HepG2 (cell line): Measurements from ENCODE around the gene SLC27A1. TPM values are rescaled to one million over a fixed set of nuclear protein-coding genes. Genes with fewer than 3 reads are reported as not detected.

Source experiments
- ATM ChIP-seq: fragments of 450-650 bp; IDR thresholded peaks from 2 replicates; pipeline ENCODE4 v1.7.1; 2017; ENCODE audit warnings: mild to moderate bottlenecking, borderline replicate concordance
- CENPBD1 ChIP-seq: sonication (generic); formaldehyde crosslinking; IDR thresholded peaks from 2 replicates; pipeline ENCODE4 v1.8.0; 2022; ENCODE audit warnings: missing genetic modification reagents, low read depth, mild to moderate bottlenecking, borderline replicate concordance
- GATAD2A ChIP-seq: IDR thresholded peaks from 2 replicates; pipeline ENCODE4 v1.6.1; 2016
- MEIS1 ChIP-seq: sonication (generic); formaldehyde crosslinking; IDR thresholded peaks from 2 replicates; pipeline ENCODE4 v1.9.0; 2021; ENCODE audit warnings: mild to moderate bottlenecking, missing genetic modification reagents, moderate library complexity, borderline replicate concordance
- NRL ChIP-seq: sonication (generic); formaldehyde crosslinking; IDR thresholded peaks from 2 replicates; pipeline ENCODE4 v1.5.0; 2020; ENCODE audit warnings: missing genetic modification reagents, mild to moderate bottlenecking, moderate library complexity, borderline replicate concordance
- PAX8 ChIP-seq: sonication (generic); formaldehyde crosslinking; IDR thresholded peaks from 2 replicates; pipeline ENCODE4 v1.8.0; 2022; ENCODE audit warnings: mild to moderate bottlenecking, missing genetic modification reagents, borderline replicate concordance
- POLR2AphosphoS2 ChIP-seq: IDR thresholded peaks from 2 replicates; pipeline ENCODE4 v1.6.1; 2011; ENCODE audit warnings: low read depth, low read length, improper control_type of control experiment
- RCOR2 ChIP-seq: IDR thresholded peaks from 2 replicates; pipeline ENCODE4 v1.6.1; 2016; ENCODE audit warnings: missing biosample characterization, missing genetic modification reagents
- SALL2 ChIP-seq: sonication (generic); formaldehyde crosslinking; IDR thresholded peaks from 2 replicates; pipeline ENCODE4 v1.8.1; 2023; ENCODE audit warnings: mild to moderate bottlenecking, missing genetic modification reagents, inconsistent platforms
- SOX13 ChIP-seq, 3 experiments: fragments of 450-650 bp in 1 of 3; sonication (generic) in 1 of 3; formaldehyde crosslinking in 1 of 3; IDR thresholded peaks in 2 of 3; conservative IDR thresholded peaks in 1 of 3; 2 replicates each; pipeline versions ENCODE4 v1.5.0 to v1.6.1; 2016 to 2020; ENCODE audit warnings: antibody characterized with exemption in 1 of 3, mild to moderate bottlenecking in 1 of 3, missing compliant biosample characterization in 1 of 3, missing genetic modification reagents in 1 of 3, moderate library complexity in 1 of 3
- SRY ChIP-seq: sonication (generic); formaldehyde crosslinking; IDR thresholded peaks from 2 replicates; pipeline ENCODE4 v1.8.0; 2022; ENCODE audit warnings: mild to moderate bottlenecking, missing genetic modification reagents
- TEAD3 ChIP-seq: optimal IDR thresholded peaks from 2 replicates; pipeline ENCODE3; 2016; ENCODE audit warnings: borderline replicate concordance
- ZBTB20 ChIP-seq: sonication (generic); formaldehyde crosslinking; IDR thresholded peaks from 2 replicates; pipeline ENCODE4 v1.8.1; 2023; ENCODE audit warnings: missing genetic modification reagents, low read depth, mild to moderate bottlenecking, borderline replicate concordance
- ZFP36L1 ChIP-seq: sonication (generic); formaldehyde crosslinking; IDR thresholded peaks from 2 replicates; pipeline ENCODE4 v1.8.0; 2022; ENCODE audit warnings: mild to moderate bottlenecking, missing genetic modification reagents, moderate library complexity
- ZGPAT ChIP-seq: IDR thresholded peaks from 2 replicates; pipeline ENCODE4 v1.6.1; 2016; ENCODE audit warnings: mild to moderate bottlenecking
- ZMYM3 ChIP-seq: sonication (generic); formaldehyde crosslinking; IDR thresholded peaks from 2 replicates; pipeline ENCODE4 v1.5.1; 2020; ENCODE audit warnings: mild to moderate bottlenecking, missing genetic modification reagents
- ZNF136 ChIP-seq: sonication (generic); formaldehyde crosslinking; IDR thresholded peaks from 2 replicates; pipeline ENCODE4 v1.8.1; 2022; ENCODE audit warnings: low read depth, mild to moderate bottlenecking, moderate library complexity, missing genetic modification reagents
- ZNF460 ChIP-seq: sonication (generic); formaldehyde crosslinking; IDR thresholded peaks from 2 replicates; pipeline ENCODE4 v1.5.1; 2020; ENCODE audit warnings: missing genetic modification reagents, mild to moderate bottlenecking, borderline replicate concordance
- ZNF619 ChIP-seq: sonication (generic); formaldehyde crosslinking; IDR thresholded peaks from 2 replicates; pipeline ENCODE4 v1.4.0; 2020; ENCODE audit warnings: mild to moderate bottlenecking, missing genetic modification reagents
- ZNF629 ChIP-seq: sonication (generic); formaldehyde crosslinking; conservative IDR thresholded peaks from 2 replicates; pipeline ENCODE4 v1.5.0; 2020; ENCODE audit warnings: missing genetic modification reagents
- ZNF709 ChIP-seq: sonication (generic); formaldehyde crosslinking; IDR thresholded peaks from 2 replicates; pipeline ENCODE4 v1.5.0; 2020; ENCODE audit warnings: mild to moderate bottlenecking, missing genetic modification reagents
- ZNF75D ChIP-seq: sonication (generic); formaldehyde crosslinking; IDR thresholded peaks from 2 replicates; pipeline ENCODE4 v1.8.1; 2023; ENCODE audit warnings: missing genetic modification reagents, mild to moderate bottlenecking, borderline replicate concordance
- ZNF772 ChIP-seq: sonication (generic); formaldehyde crosslinking; IDR thresholded peaks from 2 replicates; pipeline ENCODE4 v1.5.0; 2020; ENCODE audit warnings: mild to moderate bottlenecking, missing genetic modification reagents
- polyA plus RNA-seq, 8 experiments: library from polyadenylated mRNA; depleted of rRNA in 3 of 8; stranded (reverse) in 7 of 8; unstranded in 1 of 8; fragments of >200 nt; fragmentation: Illumina TruSeq in 4 of 8; extraction: Trizol in 4 of 8; gene quantifications; 2 replicates each; pipeline versions ENCODE4 v1.2.1 to v1.2.3, GENCODE V29; 2011 to 2016; ENCODE audit warnings: low read depth in 4 of 8, missing spikeins in 1 of 8, mixed read lengths in 1 of 8; ENCODE audit not compliant: insufficient read depth in 1 of 8
- total RNA-seq, 5 experiments: library from RNA; depleted of rRNA; stranded (reverse); fragments of >200 nt; fragmentation: Illumina TruSeq; extraction: Trizol; gene quantifications; 2 replicates each; pipeline ENCODE4 v1.2.3, GENCODE V29; 2016; ENCODE audit warnings: low read depth in 1 of 5

SLC27A1 gene
- total and polyA plus RNA-seq, 2 of the 13 experiments (the other 11 are each of a cell fraction or from before 2014, with no cell fraction given), result 4.1 to 8.8 TPM

GRCh38 chr19:17468302-17469091 is 1.8 kb upstream of the SLC27A1 start (continued):
- TF ChIP-seq SALL2 (CRISPR knock-in tag) (no peak), RCOR2 (CRISPR knock-in tag) (peak; percentile 42; the same call in 1 of the 2 replicates), SOX13 (IDR thresholded peaks at IDR 0.05) (no peak), SOX13 (CRISPR knock-in tag; conservative IDR thresholded peaks at IDR 0.05 in 1 of 2, IDR thresholded peaks at IDR 0.05 in 1 of 2) (no peak), ZNF460 (CRISPR knock-in tag) (peak; percentile 22; the same call in 1 of the 2 replicates), ATM (no peak), ZFP36L1 (CRISPR knock-in tag) (no peak), ZNF136 (CRISPR knock-in tag) (no peak), SRY (0 out of 2 replicates have a peak, but pooled peaks have one; percentile 62), ZNF709 (CRISPR knock-in tag) (no peak), ZMYM3 (peak; percentile 76), ZNF75D (CRISPR knock-in tag) (no peak), CENPBD1 (CRISPR knock-in tag) (no peak), MEIS1 (CRISPR knock-in tag) (no peak), POLR2AphosphoS2 (no peak), PAX8 (CRISPR knock-in tag) (no peak), ZGPAT (no peak), ZNF629 (peak; percentile 95), ZNF619 (no peak), NRL (CRISPR knock-in tag) (0 out of 2 replicates have a peak, but pooled peaks have one; percentile 75), TEAD3 (CRISPR knock-in tag) (peak; percentile 55), ZBTB20 (CRISPR knock-in tag) (peak; percentile 6; the same call in 1 of the 2 replicates), ZNF772 (CRISPR knock-in tag) (no peak), GATAD2A (CRISPR knock-in tag) (no peak)
